ENCODE data around the gene ERVK3-1. TPM values are rescaled to one million over a fixed set of nuclear protein-coding genes. Genes with fewer than 3 reads are reported as not detected.

Gene ERVK3-1
- total RNA-seq, 4 donors from 2014 or later: 32.9 to 53.0 (median 38.0) TPM

GRCh38 chr19:58296104-58296503, 9.1 kb upstream of the ERVK3-1 start:
- DNase-seq (ENCODE audit: extremely low spot score): no peak
- H3K36me3 ChIP-seq: peaks cover 53 to 95% (median 90%) of the 10 kb centered on the region in 4 donors
- no peak overlapping the region for H3K4me3 ChIP-seq
- H3K4me1 ChIP-seq: no peaks in the 10 kb centered on the region
- H3K9me3 ChIP-seq: peaks cover 5 to 52% (median 19%) of the 10 kb centered on the region in 4 donors
- intact Hi-C loops (cut with DNase I): no loop called here
- WGBS: 94% methylated on average over 7 of the region's 7 CpGs
- TF ChIP-seq, protein P1, sequence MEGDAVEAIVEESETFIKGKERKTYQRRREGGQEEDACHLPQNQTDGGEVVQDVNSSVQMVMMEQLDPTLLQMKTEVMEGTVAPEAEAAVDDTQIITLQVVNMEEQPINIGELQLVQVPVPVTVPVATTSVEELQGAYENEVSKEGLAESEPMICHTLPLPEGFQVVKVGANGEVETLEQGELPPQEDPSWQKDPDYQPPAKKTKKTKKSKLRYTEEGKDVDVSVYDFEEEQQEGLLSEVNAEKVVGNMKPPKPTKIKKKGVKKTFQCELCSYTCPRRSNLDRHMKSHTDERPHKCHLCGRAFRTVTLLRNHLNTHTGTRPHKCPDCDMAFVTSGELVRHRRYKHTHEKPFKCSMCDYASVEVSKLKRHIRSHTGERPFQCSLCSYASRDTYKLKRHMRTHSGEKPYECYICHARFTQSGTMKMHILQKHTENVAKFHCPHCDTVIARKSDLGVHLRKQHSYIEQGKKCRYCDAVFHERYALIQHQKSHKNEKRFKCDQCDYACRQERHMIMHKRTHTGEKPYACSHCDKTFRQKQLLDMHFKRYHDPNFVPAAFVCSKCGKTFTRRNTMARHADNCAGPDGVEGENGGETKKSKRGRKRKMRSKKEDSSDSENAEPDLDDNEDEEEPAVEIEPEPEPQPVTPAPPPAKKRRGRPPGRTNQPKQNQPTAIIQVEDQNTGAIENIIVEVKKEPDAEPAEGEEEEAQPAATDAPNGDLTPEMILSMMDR (IDR thresholded peaks at IDR 0.05): no peak
- TF ChIP-seq POLR2A (IDR thresholded peaks at IDR 0.05; ENCODE audit: low read depth) (no peak), EP300 (IDR thresholded peaks at IDR 0.05) (no peak), POLR2AphosphoS5 (IDR thresholded peaks at IDR 0.05) (no peak)
- no peak overlapping the region for H3K27ac ChIP-seq (replicated peaks in 1 of 4)
- H3K27me3 ChIP-seq: no peaks in the 10 kb centered on the region

- TF ChIP-seq, protein P1 (IDR thresholded peaks at IDR 0.05): no peak
- TF ChIP-seq POLR2AphosphoS5 (IDR thresholded peaks at IDR 0.05) (no peak), POLR2A (IDR thresholded peaks at IDR 0.05; ENCODE audit: low read depth) (no peak), EP300 (IDR thresholded peaks at IDR 0.05) (no peak)
- H3K36me3 ChIP-seq: peaks cover 12 to 55% (median 53%) of the 10 kb centered on the region in 4 donors
- H3K4me3 ChIP-seq: no peak overlapping the region
- peaks cover 4 to 10% (median 7%) of the 10 kb centered on the region in 4 donors for H3K4me1 ChIP-seq
- H3K9me3 ChIP-seq: peaks cover 0 to 14% (median 2%) of the 10 kb centered on the region in 4 donors
- no peaks in the 10 kb centered on the region for H3K27me3 ChIP-seq
- intact Hi-C loops (cut with DNase I): no loop called here
- no peak overlapping the region for H3K27ac ChIP-seq (replicated peaks in 1 of 4)
- no peak for DNase-seq (ENCODE audit: extremely low spot score)
- WGBS: 96% methylated on average over 7 of the region's 7 CpGs
Measured at GRCh38 chr19:58300620-58301019, 4.6 kb upstream of the ERVK3-1 start.

GRCh38 chr19:58304255-58304654, 922 bp upstream of the ERVK3-1 start:
- Histone ChIP-seq H3K9me3 (no peaks in the 10 kb centered on the region), H3K4me3 (peak overlapping the region; percentile 89 to 96 (median 94)), H3K27ac (replicated peaks in 1 of 4) (peak overlapping the region; percentile 88 to 93 (median 91)), H3K4me1 (peaks cover 12 to 33% (median 22%) of the 10 kb centered on the region in 4 donors), H3K27me3 (no peaks in the 10 kb centered on the region), H3K36me3 (peaks cover 4 to 52% (median 46%) of the 10 kb centered on the region in 4 donors)
- 85% methylated on average over 7 of the region's 7 CpGs for WGBS
- intact Hi-C loops (cut with DNase I): no loop called here
- TF ChIP-seq POLR2AphosphoS5 (IDR thresholded peaks at IDR 0.05) (no peak), POLR2A (IDR thresholded peaks at IDR 0.05; ENCODE audit: low read depth) (no peak), EP300 (IDR thresholded peaks at IDR 0.05) (no peak)
- TF ChIP-seq, protein P1 (IDR thresholded peaks at IDR 0.05): no peak
- DNase-seq (ENCODE audit: extremely low spot score): no peak

DNA sequence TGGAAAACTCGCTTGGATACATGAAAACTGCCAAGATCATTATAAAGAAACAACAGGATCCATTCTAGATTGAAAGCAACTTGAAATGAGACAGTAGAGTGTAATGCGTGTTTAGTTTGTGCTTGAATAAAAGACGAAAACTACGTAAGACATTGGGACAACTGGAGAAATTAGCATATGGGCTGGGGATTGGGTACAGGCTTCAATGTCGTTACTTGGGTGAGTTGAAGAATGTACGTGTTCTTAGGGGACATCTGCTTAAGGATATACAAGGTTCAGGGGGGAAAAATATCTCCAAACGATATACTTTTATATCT, 471 bp upstream of the ERVK3-1 start:
- intact Hi-C loops (cut with DNase I): no loop called here
- Histone ChIP-seq H3K9me3 (no peaks in the 10 kb centered on the region), H3K4me3 (peak overlapping the region; percentile 89 to 96 (median 94)), H3K4me1 (peaks cover 12 to 33% (median 22%) of the 10 kb centered on the region in 4 donors), H3K27me3 (no peaks in the 10 kb centered on the region), H3K27ac (replicated peaks in 1 of 4) (peak overlapping the region; percentile 88 to 93 (median 91)), H3K36me3 (peaks cover 4 to 53% (median 44%) of the 10 kb centered on the region in 4 donors)
- no peak for DNase-seq (ENCODE audit: extremely low spot score)
- 19% methylated on average over 7 of the region's 7 CpGs for WGBS
- TF ChIP-seq POLR2AphosphoS5 (IDR thresholded peaks at IDR 0.05) (no peak), POLR2A (IDR thresholded peaks at IDR 0.05; ENCODE audit: low read depth) (no peak), EP300 (IDR thresholded peaks at IDR 0.05) (no peak)
- TF ChIP-seq, protein P1 (IDR thresholded peaks at IDR 0.05): no peak

GRCh38 chr19:58305932-58306323, 751 bp downstream of the ERVK3-1 start:
- Histone ChIP-seq H3K27ac (replicated peaks in 1 of 4) (peak overlapping the region in 3 of 4 donors; percentile 88 to 93 (median 93)), H3K4me1 (peaks cover 12 to 33% (median 25%) of the 10 kb centered on the region in 4 donors), H3K36me3 (peaks cover 4 to 44% (median 32%) of the 10 kb centered on the region in 4 donors), H3K27me3 (no peaks in the 10 kb centered on the region), H3K9me3 (no peaks in the 10 kb centered on the region), H3K4me3 (peak overlapping the region; percentile 89 to 96 (median 94))
- WGBS: 66% methylated on average over 12 of the region's 12 CpGs
- no peak for DNase-seq (ENCODE audit: extremely low spot score)
- intact Hi-C loops (cut with DNase I): no loop called here
- no peak for TF ChIP-seq EP300 (IDR thresholded peaks at IDR 0.05)

All from esophagus muscularis mucosa (tissue), 4 donors.